Measurements from ENCODE around the gene TBC1D22A. TPM values are rescaled to one million over a fixed set of nuclear protein-coding genes. Genes with fewer than 3 reads are reported as not detected.

Gene TBC1D22A
- polyA plus RNA-seq, 1 of the 3 experiments (the other 2 are of a cell fraction): 16.5 TPM

GRCh38 chr22:47042861-47043496 is 280.5 kb downstream of the TBC1D22A start:
- no peak overlapping the region for H3K4me2 ChIP-seq
- H4K20me1 ChIP-seq (ENCODE audit: insufficient read depth): no peaks in the 10 kb centered on the region
- no peak overlapping the region for H3K9ac ChIP-seq
- TF ChIP-seq MXI1 (IDR thresholded peaks at IDR 0.05; ENCODE audit: low read depth, low read length) (no peak), USF2 (IDR thresholded peaks at IDR 0.05; ENCODE audit: borderline replicate concordance, low read depth, low read length) (no peak), TEAD4 (IDR thresholded peaks at IDR 0.05; ENCODE audit: borderline replicate concordance, insufficient read depth) (no peak), RAD21 (IDR thresholded peaks at IDR 0.05; ENCODE audit: low read length) (no peak), RCOR1 (IDR thresholded peaks at IDR 0.05; ENCODE audit: low read length) (no peak), TCF12 (IDR thresholded peaks at IDR 0.05) (no peak), EP300 (IDR thresholded peaks at IDR 0.05; ENCODE audit: borderline replicate concordance in 1 of 2, low read depth in 1 of 2, low read length in 1 of 2) (no peak), SIN3A (IDR thresholded peaks at IDR 0.05; ENCODE audit: borderline replicate concordance, low read depth, low read length) (no peak), IRF3 (IDR thresholded peaks at IDR 0.05; ENCODE audit: low read depth, low read length) (no peak), RXRA (IDR thresholded peaks at IDR 0.05; ENCODE audit: borderline replicate concordance, low read depth) (no peak), CHD2 (IDR thresholded peaks at IDR 0.05; ENCODE audit: low read length, partially characterized antibody) (no peak), RFX5 (IDR thresholded peaks at IDR 0.05; ENCODE audit: low read length) (no peak), TAF1 (IDR thresholded peaks at IDR 0.05; ENCODE audit: borderline replicate concordance, low read depth, low read length) (no peak), ZBTB33 (IDR thresholded peaks at IDR 0.05; ENCODE audit: borderline replicate concordance, low read depth) (no peak), MEF2A (IDR thresholded peaks at IDR 0.05; ENCODE audit: borderline replicate concordance, low read depth) (no peak)
- no peak overlapping the region for H3K4me3 ChIP-seq (ENCODE audit: low read depth in 2 of 2, low read length in 1 of 2)
- no peaks in the 10 kb centered on the region for H3K9me2 ChIP-seq
- no peak for DNase-seq
- no peak overlapping the region for H2AFZ ChIP-seq (ENCODE audit: low read depth)
- CTCF ChIA-PET: no interaction called here
- 94% methylated on average over 12 of the region's 18 CpGs for WGBS (ENCODE audit: low lambda C conversion rate)
- no peaks in the 10 kb centered on the region for H3K9me3 ChIP-seq
- peaks cover 0 to 2% of the 10 kb centered on the region in 2 experiments for H3K36me3 ChIP-seq (replicated peaks in 1 of 2; ENCODE audit: control insufficient read depth in 1 of 2, insufficient read depth in 2 of 2, low read length in 1 of 2)
- H3K4me1 ChIP-seq (ENCODE audit: control insufficient read depth in 1 of 2, insufficient read depth in 2 of 2, low read depth in 1 of 2, low read length in 1 of 2): no peaks in the 10 kb centered on the region; a peak in 2 of 4 replicates
- H3F3A ChIP-seq (replicated peaks; ENCODE audit: insufficient read depth): no peaks in the 10 kb centered on the region
- no peaks in the 10 kb centered on the region for H3K27me3 ChIP-seq (ENCODE audit: insufficient read depth)
- POLR2A ChIA-PET: no interaction called here
- no peaks in the 10 kb centered on the region for H3K79me2 ChIP-seq (ENCODE audit: insufficient read depth)
- no peak overlapping the region for H3K27ac ChIP-seq (ENCODE audit: low read depth in 2 of 2, low read length in 1 of 2)
